HG03521 (cell line): ENCODE measurements around the gene ZDHHC18.
"Not testable (repeated sequence)": the region's sequence is repeated elsewhere in the genome, so short reads cannot be mapped to it uniquely, and the experiment has no call there.

Source experiments
- ATAC-seq: cut with Tn5 transposase; IDR thresholded peaks from one replicate; pipeline ENCODE4 v1.9.1; 2021; ENCODE audit warnings: mild to moderate bottlenecking, moderate library complexity; ENCODE audit not compliant: unreplicated experiment

The ZDHHC18 gene

GRCh38 chr1:26832249-26832960 lies 5.9 kb downstream of the ZDHHC18 start:
- no peak for ATAC-seq

DNA sequence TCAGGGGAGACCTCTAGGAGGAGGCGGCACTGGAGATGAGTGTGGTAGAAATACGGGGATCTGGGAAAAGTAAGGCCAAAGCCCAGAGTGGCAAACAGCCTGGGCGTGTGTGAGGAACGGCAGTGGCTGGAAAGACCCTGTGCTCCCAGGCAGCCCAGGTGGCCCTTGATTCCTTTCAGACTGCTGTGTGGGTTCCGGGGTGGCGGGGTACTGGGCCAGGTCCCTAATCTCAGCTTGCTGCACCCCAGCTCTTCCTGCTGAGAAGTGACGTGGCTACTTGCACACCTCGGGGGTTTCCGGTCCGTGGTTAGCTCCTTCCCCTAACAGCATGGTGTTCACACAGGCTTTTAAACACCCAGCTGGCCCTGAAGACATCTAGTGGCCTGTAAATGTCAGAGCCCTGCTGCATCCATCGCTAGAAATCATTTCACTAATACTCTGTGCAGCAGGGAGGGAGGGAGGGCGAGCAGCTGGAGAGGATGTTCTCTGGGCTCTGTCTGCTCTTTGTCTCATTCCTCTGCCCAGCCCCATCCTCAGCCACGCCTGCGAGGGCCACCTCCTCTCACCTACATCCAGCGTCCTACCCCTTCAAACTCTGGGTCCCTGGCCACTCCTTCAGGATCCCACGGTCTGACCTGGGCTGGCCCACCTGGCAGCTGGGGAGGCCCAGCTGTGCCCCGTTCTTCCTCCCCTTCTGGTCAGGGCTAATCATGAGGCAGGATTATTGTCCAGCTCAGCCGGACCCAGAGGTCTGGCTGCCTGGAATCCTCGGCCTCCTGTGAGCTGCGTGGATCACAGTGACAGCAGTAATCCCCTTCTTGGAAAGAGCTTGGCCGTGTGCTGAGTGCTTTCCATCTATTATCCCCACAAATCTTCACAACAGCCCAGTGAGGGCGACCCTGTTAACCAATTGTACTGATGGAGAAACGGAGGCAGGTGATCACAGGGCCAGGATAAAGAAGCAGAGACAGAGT lies 7.2 kb downstream of the ZDHHC18 start:
- ATAC-seq = peak; percentile 83

GRCh38 chr1:26837665-26838064 lies 11.2 kb downstream of the ZDHHC18 start:
- ATAC-seq = not testable (repeated sequence)

DNA sequence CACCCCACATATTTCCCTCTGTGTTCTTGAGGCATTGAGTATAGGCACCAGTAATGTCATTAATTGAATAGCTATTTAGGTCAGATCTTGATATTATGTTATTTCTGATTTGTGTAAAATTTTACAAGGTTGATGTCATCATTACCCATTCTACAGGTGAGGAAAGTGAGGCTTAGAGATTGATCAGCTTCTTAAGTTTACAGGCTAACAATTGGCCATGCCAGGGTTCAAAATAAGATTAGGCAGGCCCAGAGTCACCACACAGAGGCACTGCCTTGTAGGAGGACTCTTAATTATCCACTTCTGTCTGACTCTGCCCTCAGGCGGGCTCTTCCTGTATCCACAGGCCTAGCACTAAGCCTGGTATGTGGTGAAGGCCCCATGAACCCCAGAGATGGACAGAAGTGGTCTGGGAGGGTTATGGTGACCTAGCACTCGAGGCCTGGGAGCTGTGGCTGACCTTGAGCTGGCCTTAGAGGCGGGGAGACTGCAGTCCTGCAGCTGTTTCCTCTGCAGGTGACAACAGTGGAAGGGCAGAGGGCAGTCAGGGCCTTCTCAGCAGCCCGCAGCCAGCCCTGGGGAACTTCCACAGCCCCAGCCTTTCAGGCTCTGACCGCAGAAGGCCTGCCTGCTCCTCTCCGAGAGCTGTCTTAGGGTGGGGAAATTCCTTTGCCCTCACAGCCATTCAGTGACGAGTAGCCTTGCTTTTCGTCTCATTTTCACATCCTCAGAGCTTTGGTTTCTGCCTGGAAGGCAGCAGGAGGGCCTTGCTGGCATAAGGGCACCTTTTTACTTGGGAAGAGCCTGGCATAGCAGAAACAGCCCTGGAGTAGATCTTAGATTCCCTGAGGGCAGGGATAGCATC lies 12.2 kb downstream of the ZDHHC18 start:
- ATAC-seq = peak; percentile 79

DNA sequence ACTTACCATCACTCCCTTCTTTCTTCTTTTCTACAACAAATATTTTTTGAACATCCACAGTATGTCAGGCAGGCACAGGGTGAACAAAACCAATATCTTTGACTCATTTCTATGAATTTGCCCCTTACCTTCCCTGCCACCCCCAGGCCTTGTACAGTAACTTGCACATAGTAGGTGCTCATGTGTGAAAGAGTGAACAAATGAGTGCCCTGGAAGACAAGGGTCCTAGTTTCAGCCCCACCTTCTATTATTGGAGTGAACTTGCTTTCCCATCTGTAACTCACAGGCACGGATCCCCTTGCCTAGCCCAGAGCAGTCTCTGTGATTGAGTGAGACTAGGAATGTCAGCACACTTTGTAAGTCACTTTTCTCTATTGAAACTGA lies 12.8 kb downstream of the ZDHHC18 start:
- ATAC-seq = no peak

- ATAC-seq = no peak
Measured at GRCh38 chr1:26839779-26840178, 13.3 kb downstream of the ZDHHC18 start.

DNA sequence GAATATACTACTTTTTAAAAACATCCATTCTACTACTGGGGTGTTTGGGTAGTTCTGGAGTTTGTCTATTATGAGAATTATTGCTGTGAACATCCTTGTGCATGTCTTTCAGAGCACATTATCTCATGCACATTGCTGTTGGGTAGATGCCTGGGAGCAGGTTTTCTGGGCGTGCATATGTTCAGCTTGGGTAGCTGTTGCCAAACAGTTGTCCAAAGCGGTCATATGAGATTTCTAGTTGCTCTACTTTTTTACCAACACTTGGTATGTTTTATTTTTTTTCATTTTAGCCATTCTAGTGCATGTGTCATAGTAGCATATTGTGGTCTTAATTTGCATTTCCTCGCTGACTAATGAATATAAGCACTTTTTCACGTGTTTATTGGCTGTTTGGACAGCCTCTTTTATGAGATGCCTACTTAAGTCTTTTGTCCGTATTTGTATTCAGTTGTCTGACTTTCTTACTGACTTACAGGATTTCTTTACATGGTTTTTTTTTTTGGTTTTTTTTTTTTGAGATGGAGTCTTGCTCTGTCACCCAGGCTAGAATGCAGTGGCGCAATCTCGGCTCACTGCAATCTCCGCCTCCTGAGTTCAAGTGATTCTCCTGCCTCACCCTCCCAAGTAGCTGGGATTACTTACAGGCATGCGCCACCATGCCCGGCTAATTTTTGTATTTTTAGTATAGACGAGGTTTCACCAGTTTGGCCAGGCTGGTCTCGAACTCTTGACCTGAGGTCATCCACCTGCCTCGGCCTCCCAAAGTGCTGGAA lies 18.1 kb downstream of the ZDHHC18 start:
- no peak for ATAC-seq

DNA sequence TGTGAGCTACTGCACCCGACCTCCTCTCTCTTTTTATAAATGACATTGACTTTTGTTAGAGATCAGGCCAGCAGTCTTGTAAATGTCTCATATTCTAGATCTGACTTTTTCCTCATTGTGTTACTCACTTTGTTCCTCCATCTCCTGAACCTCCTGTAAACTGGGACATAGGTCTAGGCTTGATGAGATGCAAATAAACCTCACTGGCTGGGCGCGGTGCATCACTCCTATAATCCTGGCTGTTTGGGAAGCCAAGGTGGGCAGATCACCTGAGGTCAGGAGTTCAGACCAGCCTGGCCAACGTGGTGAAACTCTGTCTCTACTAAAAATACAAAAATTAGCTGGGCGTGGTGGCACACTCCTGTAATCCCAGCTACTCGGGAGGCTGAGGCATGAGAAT lies 21.3 kb downstream of the ZDHHC18 start:
- ATAC-seq = not testable (repeated sequence)

DNA sequence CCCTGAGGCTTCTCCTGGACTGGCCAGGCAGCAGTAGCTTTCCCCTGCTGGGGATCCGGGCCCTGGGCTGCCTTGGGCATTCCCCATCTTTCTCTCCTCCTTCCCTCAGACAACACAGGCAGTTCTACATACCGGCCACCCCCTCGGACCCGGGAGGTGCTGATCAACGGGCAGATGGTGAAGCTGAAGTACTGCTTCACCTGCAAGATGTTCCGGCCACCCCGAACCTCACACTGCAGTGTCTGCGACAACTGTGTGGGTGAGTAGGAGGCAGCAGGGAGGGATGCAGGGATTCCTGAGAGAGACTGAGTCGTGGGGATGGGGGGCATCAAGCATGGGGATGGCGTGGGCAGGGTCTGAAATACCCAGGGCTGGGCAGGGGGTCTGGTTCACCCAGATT lies 22.0 kb downstream of the ZDHHC18 start:
- no peak for ATAC-seq

- no peak for ATAC-seq
Measured at GRCh38 chr1:26848941-26849774, 22.7 kb downstream of the ZDHHC18 start.

DNA sequence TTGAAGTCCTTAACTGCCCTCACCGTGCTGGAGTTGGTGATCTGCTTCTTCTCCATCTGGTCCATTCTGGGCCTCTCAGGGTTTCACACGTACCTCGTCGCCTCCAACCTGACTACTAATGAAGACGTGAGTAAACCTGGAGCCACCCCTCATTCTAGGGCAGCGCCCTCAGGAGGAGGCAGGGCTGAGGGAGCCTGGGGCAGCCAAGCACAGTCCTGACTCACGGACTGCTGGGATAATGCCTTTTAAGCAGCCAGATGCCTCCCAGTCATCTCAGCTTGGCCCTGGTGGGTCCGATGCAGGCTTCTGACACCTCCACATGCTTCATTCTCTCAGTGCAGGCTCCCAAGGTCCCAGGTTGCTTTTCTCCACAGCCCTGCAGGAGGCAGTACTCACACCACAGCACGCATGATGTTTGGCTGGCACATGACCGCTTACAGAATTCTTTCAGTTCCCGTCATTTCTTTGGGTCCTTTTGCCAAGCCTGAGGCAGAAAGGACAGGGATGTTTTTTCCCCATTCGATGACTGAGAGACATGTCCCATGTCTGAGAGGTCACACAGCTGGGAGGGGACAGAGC lies 24.7 kb downstream of the ZDHHC18 start:
- ATAC-seq = no peak

DNA sequence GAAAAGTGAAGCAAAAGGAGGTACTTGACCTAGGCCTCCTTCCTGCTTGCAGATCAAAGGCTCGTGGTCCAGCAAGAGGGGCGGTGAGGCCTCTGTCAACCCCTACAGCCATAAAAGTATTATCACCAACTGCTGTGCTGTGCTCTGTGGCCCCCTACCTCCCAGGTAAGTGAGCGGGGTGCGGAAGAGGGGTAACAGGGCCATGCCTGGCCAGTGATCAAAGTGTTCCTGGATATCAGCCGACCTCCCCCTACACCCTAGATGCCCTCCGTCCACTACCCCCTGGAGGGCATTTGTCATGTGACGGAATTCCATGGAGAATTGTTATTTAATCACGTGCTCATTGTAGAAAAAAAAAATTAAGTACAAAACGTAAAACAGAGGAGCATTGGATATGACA lies 26.2 kb downstream of the ZDHHC18 start:
- no peak for ATAC-seq

DNA sequence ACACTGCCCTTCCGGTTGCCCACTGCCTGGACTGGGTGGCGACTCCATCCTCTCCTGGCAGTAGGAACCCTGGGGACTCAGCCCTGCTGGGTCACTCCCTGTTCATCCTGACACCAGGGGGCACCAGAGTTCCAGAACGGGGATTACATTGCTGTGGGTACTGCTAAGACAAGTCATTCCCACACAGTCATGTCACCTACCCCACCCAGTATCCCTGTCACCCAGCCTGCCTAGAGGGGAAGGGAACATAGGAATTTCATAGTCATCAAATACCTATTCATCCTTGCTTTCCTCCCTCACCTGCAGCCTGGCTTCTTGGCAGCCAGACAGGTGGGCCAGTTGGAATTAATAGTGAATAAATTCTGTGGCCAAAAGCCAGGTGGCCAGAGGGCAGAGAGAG lies 26.7 kb downstream of the ZDHHC18 start:
- no peak for ATAC-seq

DNA sequence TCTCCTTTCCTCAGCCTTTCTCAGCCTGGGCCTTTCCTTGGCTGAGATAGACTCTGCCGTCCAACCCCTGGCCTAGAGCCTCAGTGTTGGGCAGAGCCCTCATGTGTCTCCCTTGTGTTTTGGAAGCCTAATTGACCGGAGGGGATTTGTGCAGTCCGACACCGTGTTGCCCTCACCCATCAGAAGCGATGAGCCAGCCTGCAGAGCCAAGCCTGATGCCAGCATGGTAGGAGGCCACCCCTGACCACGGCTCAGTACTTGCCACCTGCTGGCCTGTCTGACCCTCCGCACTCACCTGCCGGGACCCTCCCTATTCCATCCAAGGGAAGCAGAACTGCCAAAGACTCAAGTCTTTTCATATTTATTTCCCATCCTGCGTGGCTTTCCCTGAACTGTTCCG lies 27.1 kb downstream of the ZDHHC18 start:
- no peak for ATAC-seq

- no peak for ATAC-seq
Measured at GRCh38 chr1:26854906-26855305, 28.4 kb downstream of the ZDHHC18 start.

- ATAC-seq = no peak
Measured at GRCh38 chr1:26855636-26856035, 29.1 kb downstream of the ZDHHC18 start.

GRCh38 chr1:26856181-26856580 lies 29.7 kb downstream of the ZDHHC18 start:
- ATAC-seq = no peak

GRCh38 chr1:26856604-26857469 lies 30.3 kb downstream of the ZDHHC18 start:
- no peak for ATAC-seq
